ENCODE measurements around the gene SIL1. TPM values are rescaled to one million over a fixed set of nuclear protein-coding genes. Genes with fewer than 3 reads are reported as not detected.

The SIL1 gene
- polyA plus RNA-seq, 4 donors: 52.6 to 55.5 (median 53.0) TPM

GRCh38 chr5:138900281-138900965 lies 297.7 kb downstream of the SIL1 start:
- DNase-seq (ENCODE audit: low read depth in 4 of 4, low spot score in 3 of 4): no peak

- DNase-seq (ENCODE audit: low read depth in 4 of 4, low spot score in 3 of 4): no peak
Observed at GRCh38 chr5:138898742-138899141, 299.4 kb downstream of the SIL1 start.

GRCh38 chr5:138898299-138898698 lies 299.9 kb downstream of the SIL1 start:
- no peak for DNase-seq (ENCODE audit: low read depth in 4 of 4, low spot score in 3 of 4)

Other genes starting within 250 kb of the SIL1 start
- 100 to 1,000 TPM; 600 to 777 (median 751) TPM for gene MATR3, start 95.4 kb upstream of the SIL1 start, polyA plus RNA-seq (ENCODE audit: insufficient read length in 4 of 4)
- 100 to 1,000 TPM; 165 to 197 (median 196) TPM for gene PAIP2, start 143.5 kb upstream of the SIL1 start, polyA plus RNA-seq (ENCODE audit: insufficient read length in 4 of 4)
- gene SLC23A1, start 184.9 kb upstream of the SIL1 start, polyA plus RNA-seq (ENCODE audit: insufficient read length in 4 of 4): 10 to 100 TPM; 11.7 to 17.0 (median 14.5) TPM
- under 1 TPM; 0.60 to 0.95 (median 0.72) TPM for gene MZB1, start 191.5 kb upstream of the SIL1 start, polyA plus RNA-seq (ENCODE audit: insufficient read length in 4 of 4)
- 1 to 10 TPM; 1.7 to 3.4 (median 2.1) TPM for gene PROB1, start 196.7 kb upstream of the SIL1 start, polyA plus RNA-seq (ENCODE audit: insufficient read length in 4 of 4)
- 10 to 100 TPM in 3 of 4 donors, 1 to 10 TPM in 1; 9.6 to 13.8 (median 11.7) TPM for gene SPATA24, start 205.7 kb upstream of the SIL1 start, polyA plus RNA-seq (ENCODE audit: insufficient read length in 4 of 4)
- gene DNAJC18, start 241.2 kb upstream of the SIL1 start, polyA plus RNA-seq (ENCODE audit: insufficient read length in 4 of 4): 10 to 100 TPM; 27.1 to 36.0 (median 31.5) TPM